GM12872 (cell line): Measurements from ENCODE around the gene SLC16A3.

ENCODE experiments used
- CTCF ChIP-seq: IDR thresholded peaks from 3 replicates; pipeline ENCODE4 v1.5.1; 2011; ENCODE audit warnings: low read depth, mild to moderate bottlenecking, low read length, moderate library complexity; ENCODE audit not compliant: insufficient read depth

Gene SLC16A3

GRCh38 chr17:82212331-82213250, 16.3 kb upstream of the SLC16A3 start, which contains the start of gene CCDC57:
Gene CCDC57, minus strand, starts transcription at chr17:82212842. Its CDS starts 10,898 bp downstream, at chr17:82201944.
- no peak for TF ChIP-seq CTCF

DNA sequence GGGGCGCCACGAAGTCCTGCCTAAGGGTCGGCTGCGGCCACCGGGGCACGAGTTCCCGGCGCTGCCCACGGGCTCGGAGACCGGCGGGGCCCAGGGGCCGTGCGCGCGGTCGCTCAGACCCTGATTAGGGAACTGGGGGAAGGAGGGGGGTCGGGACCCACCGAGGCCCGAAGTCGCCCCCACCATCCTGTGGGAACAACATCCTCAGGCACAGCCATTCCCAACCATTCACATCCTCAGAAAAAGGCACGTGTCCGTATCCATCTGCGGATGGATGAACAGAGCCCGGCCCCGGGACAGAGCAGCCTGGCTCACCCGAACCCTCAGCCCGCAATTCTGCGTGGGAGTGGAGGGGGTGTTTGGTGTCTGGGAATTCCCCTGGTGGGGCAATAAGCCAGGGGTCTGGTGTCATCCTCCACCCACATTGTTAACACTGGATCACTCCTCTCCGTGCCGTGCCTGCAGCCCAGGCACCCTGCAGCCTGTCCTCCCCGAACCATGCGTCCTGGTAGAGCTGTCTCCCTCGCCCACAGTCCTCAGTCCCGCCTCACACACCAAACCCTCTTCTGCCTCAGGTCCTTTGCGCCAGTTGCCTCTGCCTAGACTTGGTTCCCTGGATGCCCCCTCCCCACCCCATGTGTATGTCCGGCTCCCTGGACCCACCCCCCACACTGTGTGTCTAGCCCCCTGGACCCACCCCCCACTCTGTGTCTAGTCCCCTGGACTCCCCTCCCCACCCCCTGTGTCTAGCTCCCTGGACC, 15.4 kb upstream of the SLC16A3 start:
- TF ChIP-seq CTCF, result no peak

GRCh38 chr17:82214012-82214628, 14.7 kb upstream of the SLC16A3 start:
- no peak for TF ChIP-seq CTCF

DNA sequence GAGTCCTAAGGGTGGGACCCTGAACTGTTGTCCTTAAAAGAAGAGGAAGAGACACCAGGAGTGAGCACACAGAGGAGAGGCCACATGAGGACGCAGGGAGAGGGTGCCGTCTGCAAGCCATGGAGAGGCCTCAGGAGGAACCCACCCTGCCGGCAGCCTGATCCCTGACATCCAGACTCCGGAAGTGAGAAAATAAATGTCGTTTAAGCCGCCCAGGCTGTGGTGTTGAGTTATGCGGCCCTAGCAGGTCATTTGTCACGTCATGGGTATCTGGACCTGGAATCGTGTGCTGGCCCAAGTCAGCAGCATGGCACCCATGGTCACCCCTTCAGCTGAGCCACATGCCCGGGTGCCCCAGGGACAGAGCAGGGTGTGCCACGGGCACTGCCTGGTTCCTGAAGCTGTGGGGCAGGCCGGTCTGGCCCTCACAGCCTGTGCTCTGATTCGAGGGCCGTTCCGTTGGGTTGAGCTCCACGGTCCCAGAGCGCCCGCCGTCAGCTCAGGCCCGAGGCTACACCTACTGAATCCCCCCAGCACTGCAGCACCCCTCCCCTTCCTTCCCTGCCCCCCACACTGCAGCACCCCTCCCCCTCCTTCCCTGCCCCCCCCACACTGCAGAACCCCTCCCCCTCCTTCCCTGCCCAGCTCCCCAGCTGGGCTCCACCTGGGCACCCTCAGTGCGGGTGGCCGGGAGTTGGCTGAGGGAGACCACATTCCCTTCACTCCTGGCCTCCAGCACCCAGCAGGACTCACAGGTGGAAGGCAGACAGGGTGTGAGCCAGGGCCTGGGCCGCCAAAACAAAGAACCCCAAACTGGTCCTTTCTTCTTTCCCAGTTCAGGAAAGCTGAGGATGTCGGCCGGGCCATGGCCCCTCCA, 13.5 kb upstream of the SLC16A3 start:
- no peak for TF ChIP-seq CTCF

DNA sequence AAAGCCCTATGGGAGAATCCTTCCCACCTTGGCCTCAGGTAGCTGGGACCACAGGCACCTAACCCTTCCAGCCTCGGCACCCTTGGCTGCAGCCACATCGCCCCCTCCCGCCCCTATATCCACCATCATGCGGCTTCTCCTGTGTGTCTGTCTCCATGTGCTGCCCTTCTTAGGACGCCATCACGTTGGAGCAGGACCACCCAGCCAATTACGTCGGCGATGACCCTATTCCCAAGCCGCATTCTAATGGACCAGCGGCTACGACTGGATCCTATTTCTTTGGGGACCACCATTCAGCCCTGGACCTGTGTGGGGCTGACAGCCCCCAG, 12.9 kb upstream of the SLC16A3 start:
- no peak for TF ChIP-seq CTCF

GRCh38 chr17:82216301-82217119, 12.3 kb upstream of the SLC16A3 start:
- no peak for TF ChIP-seq CTCF
